Measurements from ENCODE around the gene FRG2B.
"Not testable (repeated sequence)": the region's sequence is repeated elsewhere in the genome, so short reads cannot be mapped to it uniquely, and the experiment has no call there.

The FRG2B gene

DNA sequence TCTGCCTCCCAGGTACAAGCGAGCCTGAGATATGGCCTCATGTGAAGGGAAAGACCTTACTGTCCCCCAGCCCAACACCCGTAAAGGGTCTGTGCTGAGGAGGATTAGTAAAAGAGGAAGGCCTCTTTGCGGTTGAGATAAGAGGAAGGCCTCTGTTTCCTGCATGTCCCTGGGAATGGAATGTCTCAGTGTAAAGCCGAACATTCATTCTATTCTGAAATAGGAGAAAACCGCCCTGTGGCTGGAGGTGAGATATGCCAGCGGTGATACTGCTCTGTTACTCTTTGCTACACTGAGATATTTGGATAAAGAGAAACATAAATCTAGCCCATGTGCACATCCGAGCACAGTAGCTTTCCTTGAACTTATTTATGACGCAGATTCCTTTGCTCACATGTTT lies 26.7 kb downstream of the FRG2B start:
- DNase-seq (ENCODE audit: low spot score): not testable (repeated sequence)

- no peak for DNase-seq (ENCODE audit: low spot score)
Measured at GRCh38 chr10:133592716-133593115, 33.9 kb downstream of the FRG2B start.

- DNase-seq (ENCODE audit: low spot score): no peak
Measured at GRCh38 chr10:133590970-133591359, 35.6 kb downstream of the FRG2B start.

- DNase-seq (ENCODE audit: low spot score): no peak
Measured at GRCh38 chr10:133590226-133590969, 36.2 kb downstream of the FRG2B start.

DNA sequence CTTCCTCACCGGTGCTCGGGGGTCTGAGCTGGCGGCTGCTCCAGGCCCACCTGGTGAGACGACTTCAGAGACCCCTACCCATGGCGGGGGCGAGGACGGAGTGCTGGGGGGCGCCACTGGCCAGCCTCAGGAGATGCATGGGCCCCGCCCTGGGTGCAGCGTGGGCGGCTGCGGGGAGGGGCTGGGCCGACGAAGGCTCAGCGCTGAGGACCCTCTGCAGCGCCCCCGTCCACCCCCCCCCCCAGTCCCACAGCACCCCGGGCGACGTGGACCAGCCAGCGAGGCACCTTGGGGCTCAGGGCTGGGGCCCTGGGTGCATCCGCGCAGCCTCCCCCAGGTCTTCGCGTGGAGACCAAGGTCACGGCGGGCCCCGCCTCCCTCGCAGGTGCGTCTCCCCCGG lies 49.6 kb downstream of the FRG2B start:
- DNase-seq (ENCODE audit: low spot score): not testable (repeated sequence)
